Measurements from ENCODE around the gene TMEM269.
"Not testable (repeated sequence)": the region's sequence is repeated elsewhere in the genome, so short reads cannot be mapped to it uniquely, and the experiment has no call there.

The TMEM269 gene

DNA sequence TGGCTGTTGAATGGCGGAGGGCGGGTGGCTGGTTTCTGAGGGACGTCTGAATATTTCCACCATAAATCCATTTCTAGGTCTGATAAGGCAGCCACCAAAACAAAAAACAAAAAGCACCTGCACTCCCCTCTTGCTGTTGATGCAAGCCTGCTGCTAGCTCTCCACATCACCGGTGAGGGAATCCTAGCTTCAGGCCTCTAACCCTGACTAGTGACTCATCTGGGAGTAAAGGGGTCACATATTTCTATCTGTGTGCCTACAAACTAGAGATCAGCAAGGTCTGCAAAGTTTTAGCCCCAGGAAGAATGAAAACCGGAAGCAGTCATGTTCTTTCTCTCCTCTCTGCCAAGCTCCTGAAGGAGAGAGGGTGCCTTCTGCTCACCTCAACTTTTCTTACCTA, 21.8 kb downstream of the TMEM269 start:
- Histone ChIP-seq H4K20me1 (ENCODE audit: low read depth, low read length) (no peaks in the 10 kb centered on the region), H3K9ac (ENCODE audit: low read length) (no peak overlapping the region), H2AFZ (ENCODE audit: low read depth, low read length, severe bottlenecking) (no peak overlapping the region), H3K9me2 (replicated peaks; ENCODE audit: insufficient read depth, low read length) (no peaks in the 10 kb centered on the region), H3F3A (ENCODE audit: insufficient read depth) (no peaks in the 10 kb centered on the region), H3K27me3 (ENCODE audit: low read length) (no peaks in the 10 kb centered on the region), H3K27ac (ENCODE audit: low read depth, low read length) (no peak overlapping the region), H3K9me3 (ENCODE audit: insufficient read depth, low read length) (no peaks in the 10 kb centered on the region), H3K4me2 (ENCODE audit: low read depth, low read length, poor library complexity, severe bottlenecking) (no peak overlapping the region), H3K4me3 (ENCODE audit: insufficient read depth, low read length, poor library complexity, severe bottlenecking) (no peak overlapping the region), H3K79me2 (ENCODE audit: insufficient read depth, low read length) (no peaks in the 10 kb centered on the region), H3K36me3 (ENCODE audit: low read length) (no peaks in the 10 kb centered on the region)
- no peak for TF ChIP-seq EZH2phosphoT487 (conservative IDR thresholded peaks at IDR 0.05; ENCODE audit: low read length)
- TF ChIP-seq CTCF (IDR thresholded peaks at IDR 0.05; ENCODE audit: insufficient read depth, low read length, poor library complexity, severe bottlenecking), result no peak

GRCh38 chr1:42807056-42807668, 22.4 kb downstream of the TMEM269 start:
- Histone ChIP-seq H3K4me3 (ENCODE audit: insufficient read depth, low read length, poor library complexity, severe bottlenecking) (no peak overlapping the region), H3K9me3 (ENCODE audit: insufficient read depth, low read length) (no peaks in the 10 kb centered on the region), H3K79me2 (ENCODE audit: insufficient read depth, low read length) (no peaks in the 10 kb centered on the region), H3K9me2 (replicated peaks; ENCODE audit: insufficient read depth, low read length) (no peaks in the 10 kb centered on the region), H3F3A (ENCODE audit: insufficient read depth) (no peaks in the 10 kb centered on the region), H3K36me3 (ENCODE audit: low read length) (no peaks in the 10 kb centered on the region), H2AFZ (ENCODE audit: low read depth, low read length, severe bottlenecking) (no peak overlapping the region), H3K4me2 (ENCODE audit: low read depth, low read length, poor library complexity, severe bottlenecking) (no peak overlapping the region), H3K27ac (ENCODE audit: low read depth, low read length) (no peak overlapping the region), H3K9ac (ENCODE audit: low read length) (no peak overlapping the region), H3K27me3 (ENCODE audit: low read length) (no peaks in the 10 kb centered on the region), H4K20me1 (ENCODE audit: low read depth, low read length) (no peaks in the 10 kb centered on the region)
- TF ChIP-seq CTCF (IDR thresholded peaks at IDR 0.05; ENCODE audit: insufficient read depth, low read length, poor library complexity, severe bottlenecking) (no peak), EZH2phosphoT487 (conservative IDR thresholded peaks at IDR 0.05; ENCODE audit: low read length) (no peak)

GRCh38 chr1:42814815-42815214, 30.0 kb downstream of the TMEM269 start:
- H4K20me1 ChIP-seq (ENCODE audit: low read depth, low read length); H3K4me2 ChIP-seq (ENCODE audit: low read depth, low read length, poor library complexity, severe bottlenecking); H3K27me3 ChIP-seq (ENCODE audit: low read length); H3K9me2 ChIP-seq (replicated peaks; ENCODE audit: insufficient read depth, low read length); H3K9ac ChIP-seq (ENCODE audit: low read length); H3K4me3 ChIP-seq (ENCODE audit: insufficient read depth, low read length, poor library complexity, severe bottlenecking); H2AFZ ChIP-seq (ENCODE audit: low read depth, low read length, severe bottlenecking); H3K79me2 ChIP-seq (ENCODE audit: insufficient read depth, low read length); H3K9me3 ChIP-seq (ENCODE audit: insufficient read depth, low read length); H3K36me3 ChIP-seq (ENCODE audit: low read length); H3K27ac ChIP-seq (ENCODE audit: low read depth, low read length); H3F3A ChIP-seq (ENCODE audit: insufficient read depth): not testable (repeated sequence)

DNA sequence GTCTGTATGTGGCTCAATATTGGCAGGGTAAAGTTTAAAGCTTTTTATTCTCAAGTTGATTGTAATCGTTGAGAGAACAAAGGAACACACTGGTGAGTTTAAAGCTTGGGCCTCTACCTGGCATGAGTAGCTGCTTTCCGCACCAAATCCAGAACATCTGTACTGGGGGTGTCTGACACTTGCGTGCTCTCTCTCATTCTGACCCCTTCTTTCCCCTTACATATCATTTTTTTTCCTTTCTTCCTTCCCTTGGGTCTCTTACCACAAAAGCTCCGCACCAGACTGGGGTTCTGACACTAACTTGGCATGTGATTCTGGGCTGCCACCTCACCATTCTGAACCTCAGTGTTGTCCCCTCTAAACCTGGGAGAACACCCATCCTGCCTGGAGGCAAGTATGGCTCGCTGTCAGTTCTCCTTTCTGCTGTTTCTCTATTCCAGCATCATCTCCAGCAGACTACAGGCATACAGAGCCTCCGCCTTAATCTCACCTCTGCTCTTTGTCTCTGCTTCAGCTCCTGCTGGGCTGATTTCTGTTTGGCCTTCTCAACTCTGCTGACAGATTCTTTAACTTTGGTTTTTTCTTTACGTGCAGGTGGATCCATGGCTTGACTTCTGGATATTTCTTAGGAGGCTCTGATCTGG, 31.3 kb downstream of the TMEM269 start:
- Histone ChIP-seq H3K27ac (ENCODE audit: low read depth, low read length) (peak overlapping the region; percentile 24; the same call in 1 of the 2 replicates), H2AFZ (ENCODE audit: low read depth, low read length, severe bottlenecking) (peak overlapping the region; percentile 64)
- TF ChIP-seq EZH2phosphoT487 (conservative IDR thresholded peaks at IDR 0.05; ENCODE audit: low read length) (no peak), CTCF (IDR thresholded peaks at IDR 0.05; ENCODE audit: insufficient read depth, low read length, poor library complexity, severe bottlenecking) (no peak)

More for the DNA sequence above, 31.3 kb downstream of the TMEM269 start:
- peak overlapping the region; percentile 70 for H3K4me3 ChIP-seq (ENCODE audit: insufficient read depth, low read length, poor library complexity, severe bottlenecking)
- no peaks in the 10 kb centered on the region for H3K79me2 ChIP-seq (ENCODE audit: insufficient read depth, low read length)
- no peaks in the 10 kb centered on the region for H3K36me3 ChIP-seq (ENCODE audit: low read length)
- H3K9me3 ChIP-seq (ENCODE audit: insufficient read depth, low read length), result no peaks in the 10 kb centered on the region
- peak overlapping the region; percentile 91 for H3K4me2 ChIP-seq (ENCODE audit: low read depth, low read length, poor library complexity, severe bottlenecking)
- H3K27me3 ChIP-seq (ENCODE audit: low read length), result no peaks in the 10 kb centered on the region
- peak overlapping the region; percentile 71 for H3K9ac ChIP-seq (ENCODE audit: low read length)
- H3K9me2 ChIP-seq (replicated peaks; ENCODE audit: insufficient read depth, low read length), result no peaks in the 10 kb centered on the region
- no peaks in the 10 kb centered on the region for H4K20me1 ChIP-seq (ENCODE audit: low read depth, low read length)
- no peaks in the 10 kb centered on the region for H3F3A ChIP-seq (ENCODE audit: insufficient read depth)
